T-helper 1 cell treated with Interleukin-12 subunit alpha and Interleukin-12 subunit beta and Interleukin-4 antibody, amounts not matched to agents 30 μg/mL and 1 μg/mL, for 36 hours (primary cell): ENCODE data around the gene COL19A1.
"Not testable (repeated sequence)": the region's sequence is repeated elsewhere in the genome, so short reads cannot be mapped to it uniquely, and the experiment has no call there.

ENCODE experiments used
- H3K27ac Mint-ChIP-seq: one replicate; pipeline ENCODE4 v1.8.0; 2021; ENCODE audit warnings: mild to moderate bottlenecking, mixed read lengths
- H3K27me3 Mint-ChIP-seq: one replicate; pipeline ENCODE4 v1.8.0; 2021; ENCODE audit warnings: low read depth, mixed read lengths
- H3K36me3 Mint-ChIP-seq: one replicate; pipeline ENCODE4 v1.8.0; 2021; ENCODE audit warnings: low read depth, mixed read lengths
- H3K4me1 Mint-ChIP-seq: one replicate; pipeline ENCODE4 v1.8.0; 2021; ENCODE audit warnings: low read depth, mixed read lengths
- H3K4me3 Mint-ChIP-seq: one replicate; pipeline ENCODE4 v1.8.0; 2021; ENCODE audit warnings: mild to moderate bottlenecking, moderate library complexity, mixed read lengths
- H3K9me3 Mint-ChIP-seq: one replicate; pipeline ENCODE4 v1.8.0; 2021; ENCODE audit warnings: mixed read lengths

COL19A1 gene

GRCh38 chr6:69948479-69949114, 82.2 kb downstream of the COL19A1 start:
- H3K27ac Mint-ChIP-seq = no peak overlapping the region
- no peak overlapping the region for H3K4me3 Mint-ChIP-seq
- no peaks in the 10 kb centered on the region for H3K9me3 Mint-ChIP-seq
- H3K27me3 Mint-ChIP-seq = peaks cover 3% of the 10 kb centered on the region
- H3K4me1 Mint-ChIP-seq = no peaks in the 10 kb centered on the region
- no peaks in the 10 kb centered on the region for H3K36me3 Mint-ChIP-seq

GRCh38 chr6:69953491-69953890, 87.1 kb downstream of the COL19A1 start:
- H3K9me3 Mint-ChIP-seq = no peaks in the 10 kb centered on the region
- H3K4me1 Mint-ChIP-seq = no peaks in the 10 kb centered on the region
- no peak overlapping the region for H3K27ac Mint-ChIP-seq
- no peaks in the 10 kb centered on the region for H3K36me3 Mint-ChIP-seq
- H3K4me3 Mint-ChIP-seq = no peak overlapping the region
- no peaks in the 10 kb centered on the region for H3K27me3 Mint-ChIP-seq

GRCh38 chr6:69954733-69955132, 88.4 kb downstream of the COL19A1 start:
- Mint-ChIP-seq H3K4me1 (no peaks in the 10 kb centered on the region), H3K27me3 (no peaks in the 10 kb centered on the region), H3K4me3 (no peak overlapping the region), H3K36me3 (no peaks in the 10 kb centered on the region), H3K27ac (no peak overlapping the region), H3K9me3 (no peaks in the 10 kb centered on the region)

GRCh38 chr6:69957985-69958559, 91.7 kb downstream of the COL19A1 start:
- Mint-ChIP-seq H3K27ac (no peak overlapping the region), H3K27me3 (no peaks in the 10 kb centered on the region), H3K9me3 (no peaks in the 10 kb centered on the region), H3K4me1 (no peaks in the 10 kb centered on the region), H3K36me3 (no peaks in the 10 kb centered on the region), H3K4me3 (no peak overlapping the region)

GRCh38 chr6:69958978-69959377, 92.6 kb downstream of the COL19A1 start:
- H3K4me3 Mint-ChIP-seq = no peak overlapping the region
- no peaks in the 10 kb centered on the region for H3K27me3 Mint-ChIP-seq
- no peaks in the 10 kb centered on the region for H3K9me3 Mint-ChIP-seq
- no peak overlapping the region for H3K27ac Mint-ChIP-seq
- no peaks in the 10 kb centered on the region for H3K4me1 Mint-ChIP-seq
- no peaks in the 10 kb centered on the region for H3K36me3 Mint-ChIP-seq

- not testable (repeated sequence) for H3K27ac Mint-ChIP-seq, H3K27me3 Mint-ChIP-seq, H3K36me3 Mint-ChIP-seq, H3K4me1 Mint-ChIP-seq, H3K4me3 Mint-ChIP-seq, H3K9me3 Mint-ChIP-seq
Observed at GRCh38 chr6:69965974-69966373, 99.6 kb downstream of the COL19A1 start.

- H3K9me3 Mint-ChIP-seq = no peaks in the 10 kb centered on the region
Observed at GRCh38 chr6:69973138-69973537, 106.8 kb downstream of the COL19A1 start.

GRCh38 chr6:69973763-69974162, 107.4 kb downstream of the COL19A1 start:
- Mint-ChIP-seq H3K36me3 (no peaks in the 10 kb centered on the region), H3K4me1 (no peaks in the 10 kb centered on the region), H3K9me3 (no peaks in the 10 kb centered on the region), H3K27ac (no peak overlapping the region), H3K27me3 (peaks cover 4% of the 10 kb centered on the region), H3K4me3 (no peak overlapping the region)

More at GRCh38 chr6:69973138-69973537, 106.8 kb downstream of the COL19A1 start:
- Mint-ChIP-seq H3K27me3 (peaks cover 4% of the 10 kb centered on the region), H3K36me3 (no peaks in the 10 kb centered on the region), H3K4me1 (no peaks in the 10 kb centered on the region), H3K4me3 (no peak overlapping the region), H3K27ac (no peak overlapping the region)

- H3K9me3 Mint-ChIP-seq = no peaks in the 10 kb centered on the region
- H3K27me3 Mint-ChIP-seq = peaks cover 4% of the 10 kb centered on the region
- no peaks in the 10 kb centered on the region for H3K4me1 Mint-ChIP-seq
Observed at GRCh38 chr6:69974193-69974592, 107.8 kb downstream of the COL19A1 start.

GRCh38 chr6:69976591-69977090, 110.3 kb downstream of the COL19A1 start:
- Mint-ChIP-seq H3K36me3 (no peaks in the 10 kb centered on the region), H3K27ac (no peak overlapping the region), H3K4me3 (no peak overlapping the region), H3K27me3 (peaks cover 3% of the 10 kb centered on the region), H3K4me1 (no peaks in the 10 kb centered on the region), H3K9me3 (no peaks in the 10 kb centered on the region)

More at GRCh38 chr6:69974193-69974592, 107.8 kb downstream of the COL19A1 start:
- Mint-ChIP-seq H3K4me3 (no peak overlapping the region), H3K36me3 (no peaks in the 10 kb centered on the region), H3K27ac (no peak overlapping the region)

GRCh38 chr6:69980624-69981023, 114.3 kb downstream of the COL19A1 start:
- no peaks in the 10 kb centered on the region for H3K36me3 Mint-ChIP-seq
- H3K4me1 Mint-ChIP-seq = no peaks in the 10 kb centered on the region
- H3K4me3 Mint-ChIP-seq = no peak overlapping the region
- no peaks in the 10 kb centered on the region for H3K27me3 Mint-ChIP-seq
- no peak overlapping the region for H3K27ac Mint-ChIP-seq
- no peaks in the 10 kb centered on the region for H3K9me3 Mint-ChIP-seq

GRCh38 chr6:69984506-69984905, 118.2 kb downstream of the COL19A1 start:
- Mint-ChIP-seq H3K9me3 (no peaks in the 10 kb centered on the region), H3K27me3 (no peaks in the 10 kb centered on the region), H3K27ac (no peak overlapping the region), H3K4me1 (no peaks in the 10 kb centered on the region), H3K4me3 (no peak overlapping the region), H3K36me3 (no peaks in the 10 kb centered on the region)

GRCh38 chr6:69985180-69985579, 118.8 kb downstream of the COL19A1 start:
- no peaks in the 10 kb centered on the region for H3K36me3 Mint-ChIP-seq
- no peaks in the 10 kb centered on the region for H3K4me1 Mint-ChIP-seq
- no peak overlapping the region for H3K27ac Mint-ChIP-seq
- H3K9me3 Mint-ChIP-seq = no peaks in the 10 kb centered on the region
- no peaks in the 10 kb centered on the region for H3K27me3 Mint-ChIP-seq
- H3K4me3 Mint-ChIP-seq = no peak overlapping the region

GRCh38 chr6:69987550-69987949, 121.2 kb downstream of the COL19A1 start:
- no peaks in the 10 kb centered on the region for H3K4me1 Mint-ChIP-seq
- no peaks in the 10 kb centered on the region for H3K9me3 Mint-ChIP-seq
- no peaks in the 10 kb centered on the region for H3K27me3 Mint-ChIP-seq
- H3K27ac Mint-ChIP-seq = no peak overlapping the region
- no peaks in the 10 kb centered on the region for H3K36me3 Mint-ChIP-seq
- no peak overlapping the region for H3K4me3 Mint-ChIP-seq

- H3K27me3 Mint-ChIP-seq = no peaks in the 10 kb centered on the region
- H3K27ac Mint-ChIP-seq = no peak overlapping the region
- no peaks in the 10 kb centered on the region for H3K9me3 Mint-ChIP-seq
- no peaks in the 10 kb centered on the region for H3K36me3 Mint-ChIP-seq
- H3K4me3 Mint-ChIP-seq = no peak overlapping the region
- H3K4me1 Mint-ChIP-seq = no peaks in the 10 kb centered on the region
Observed at GRCh38 chr6:69988458-69989126, 122.2 kb downstream of the COL19A1 start.
